GF-D8 (cell line): Measurements from ENCODE around the gene SLC22A31.

Experiments
- DNase-seq: peaks from one replicate; lab custom pipeline; 2025; lab: John Stamatoyannopoulos, UW

Gene SLC22A31

DNA sequence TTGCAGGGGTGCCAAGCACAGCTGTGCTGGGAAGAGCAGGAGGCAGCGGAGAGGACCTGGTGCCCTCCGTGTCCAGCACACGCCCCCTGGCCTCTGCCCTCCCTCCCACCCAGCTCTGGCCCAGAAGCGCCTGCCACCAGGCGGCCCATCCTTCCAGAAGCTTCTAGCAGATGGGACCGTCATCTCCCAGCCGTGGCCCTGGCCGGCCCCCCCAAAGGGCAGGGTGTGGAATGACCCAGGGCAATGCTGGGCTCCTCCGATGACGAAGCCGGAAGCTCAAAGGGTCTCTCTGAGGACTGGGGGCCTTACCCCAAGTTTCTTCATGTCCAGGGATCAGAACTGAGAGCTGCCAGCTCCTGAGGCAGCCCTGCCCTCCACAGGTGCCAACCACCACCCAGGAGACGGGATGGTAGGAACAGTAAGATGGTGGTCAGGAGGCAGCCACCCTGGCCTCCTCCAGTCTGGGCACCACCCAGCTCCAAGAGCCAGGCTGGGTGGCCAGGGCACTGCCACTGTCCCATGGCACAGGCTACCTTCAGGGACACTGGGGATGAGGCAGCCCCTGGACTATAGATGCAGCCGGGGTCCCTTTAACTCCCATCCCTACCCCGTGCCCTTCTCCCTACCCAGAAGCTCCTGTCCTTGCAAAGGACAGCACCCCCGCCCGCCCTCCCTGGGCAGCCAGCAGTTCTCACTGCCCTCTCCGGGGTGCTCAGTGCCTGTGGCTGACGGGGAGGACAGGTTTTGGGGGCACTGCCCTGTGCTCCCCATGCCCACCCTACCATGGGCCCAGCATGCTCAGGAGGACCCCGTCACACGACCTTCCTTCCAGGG is 35.3 kb downstream of the SLC22A31 start:
- DNase-seq = no peak

DNA sequence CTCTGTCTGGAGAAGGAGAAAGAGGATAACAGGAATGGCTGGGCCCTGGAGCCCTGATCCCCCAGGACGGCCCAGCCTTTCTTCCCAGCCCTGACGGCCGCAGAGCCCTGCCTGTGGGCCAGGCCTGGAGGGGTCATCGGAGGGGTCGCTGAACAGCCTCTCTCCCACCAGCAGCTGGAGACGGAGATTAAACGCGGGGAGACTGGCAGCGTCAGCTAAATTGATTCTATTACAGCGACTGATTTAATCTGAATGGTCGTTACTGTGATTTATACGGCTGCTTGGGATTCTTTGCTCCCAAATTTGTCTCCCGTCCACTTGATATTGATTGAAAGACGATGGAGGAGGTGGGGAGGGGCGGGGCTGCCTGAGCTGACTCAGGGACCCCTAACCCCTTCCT is 35.9 kb downstream of the SLC22A31 start:
- DNase-seq = no peak

DNA sequence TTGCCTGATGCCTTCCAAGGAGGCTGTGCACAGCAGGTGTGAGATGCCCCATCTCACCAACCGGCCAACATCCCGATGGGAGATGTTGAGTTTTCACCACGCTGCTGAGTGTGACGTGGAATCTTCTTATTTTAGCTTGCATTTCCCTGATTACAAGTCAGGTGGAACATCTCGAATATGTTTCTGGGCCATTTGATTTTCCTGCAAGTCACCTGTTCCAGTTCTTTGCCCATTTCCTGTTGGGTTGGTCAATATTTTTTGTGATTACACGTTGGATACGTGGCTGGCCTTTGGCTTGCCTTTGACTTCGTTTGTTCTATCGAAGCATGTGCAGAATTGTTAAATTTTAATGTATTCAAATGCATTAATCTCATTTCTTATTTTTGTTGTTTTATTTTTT is 37.0 kb downstream of the SLC22A31 start:
- no peak for DNase-seq

DNA sequence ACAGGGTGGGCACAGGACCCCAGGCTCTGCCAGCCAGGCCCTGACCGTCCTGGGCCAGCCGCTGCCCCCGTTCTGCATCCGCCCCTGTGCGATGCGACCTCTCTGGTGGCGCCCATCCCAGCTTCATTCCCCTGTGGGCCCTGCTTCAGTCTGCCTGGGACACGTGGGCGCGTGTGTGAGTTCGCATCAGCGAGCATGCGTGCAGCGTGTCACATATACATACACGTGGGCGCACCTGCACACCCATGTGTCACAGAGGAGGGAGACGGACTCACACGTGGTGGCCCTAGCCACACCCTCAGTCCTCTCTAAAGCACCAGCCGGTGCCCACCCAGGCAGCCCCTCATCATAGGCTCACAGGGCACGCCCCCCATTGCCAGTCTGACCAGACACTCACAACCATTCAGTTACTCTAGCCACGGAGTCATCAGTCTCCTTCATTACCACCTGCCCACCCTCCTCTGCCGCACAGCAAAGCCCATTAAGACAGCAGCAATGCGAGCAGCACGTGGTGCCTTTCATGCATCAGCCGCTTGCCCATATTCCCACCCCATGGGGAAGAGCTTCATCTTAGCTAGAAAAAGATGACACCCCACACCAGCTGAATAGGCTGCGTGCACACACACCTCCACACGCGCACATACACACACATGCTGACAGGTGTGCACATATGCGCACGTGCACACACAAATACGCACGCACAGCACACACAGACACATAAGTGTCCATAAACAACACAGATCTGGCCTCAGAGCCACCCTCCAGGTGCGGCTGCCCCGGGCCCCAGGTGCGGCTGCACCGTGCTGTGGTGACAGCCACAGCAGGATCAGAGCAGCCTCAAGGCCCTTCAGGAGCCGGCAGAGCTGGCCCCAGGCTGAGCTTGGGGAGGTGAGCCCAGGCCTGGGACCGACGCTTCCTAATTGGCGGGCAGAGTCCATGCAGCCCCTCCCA is 38.3 kb downstream of the SLC22A31 start:
- DNase-seq = no peak

DNA sequence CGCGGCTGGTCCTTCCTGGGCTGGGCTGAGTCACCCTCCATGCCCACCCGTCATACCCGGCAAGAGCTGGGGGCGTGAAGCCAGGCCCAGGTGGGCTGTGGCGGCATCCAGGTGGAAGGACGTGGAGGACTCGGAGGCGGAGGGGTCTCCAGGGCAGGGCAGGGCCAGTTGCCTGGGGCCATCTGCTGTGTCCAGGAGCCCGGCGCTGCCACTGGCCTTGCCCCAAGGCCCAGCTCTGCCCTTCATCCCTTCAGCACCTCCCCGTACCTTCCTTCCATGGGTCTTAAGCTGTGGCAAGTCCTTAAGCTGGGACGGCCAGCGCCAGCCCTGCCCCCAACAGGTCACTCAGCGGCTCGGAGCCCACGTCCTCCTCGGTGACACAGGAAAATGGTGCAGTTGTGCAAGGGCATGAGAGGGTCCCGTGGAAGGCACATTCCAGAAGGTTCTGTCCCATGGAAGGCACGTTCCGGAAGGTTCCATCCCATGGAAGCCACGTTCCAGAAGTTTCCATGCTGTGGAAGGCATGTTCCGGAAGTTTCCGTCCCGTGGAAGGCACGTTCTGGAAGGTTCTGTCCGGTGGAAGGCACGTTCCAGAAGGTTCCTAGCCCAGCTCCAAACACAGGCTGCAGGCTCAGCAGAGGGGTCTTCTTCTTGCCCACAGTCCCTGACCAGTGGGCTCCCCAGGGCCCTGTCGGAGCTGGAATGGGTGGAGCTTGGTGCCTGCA is 39.2 kb downstream of the SLC22A31 start:
- DNase-seq = no peak

DNA sequence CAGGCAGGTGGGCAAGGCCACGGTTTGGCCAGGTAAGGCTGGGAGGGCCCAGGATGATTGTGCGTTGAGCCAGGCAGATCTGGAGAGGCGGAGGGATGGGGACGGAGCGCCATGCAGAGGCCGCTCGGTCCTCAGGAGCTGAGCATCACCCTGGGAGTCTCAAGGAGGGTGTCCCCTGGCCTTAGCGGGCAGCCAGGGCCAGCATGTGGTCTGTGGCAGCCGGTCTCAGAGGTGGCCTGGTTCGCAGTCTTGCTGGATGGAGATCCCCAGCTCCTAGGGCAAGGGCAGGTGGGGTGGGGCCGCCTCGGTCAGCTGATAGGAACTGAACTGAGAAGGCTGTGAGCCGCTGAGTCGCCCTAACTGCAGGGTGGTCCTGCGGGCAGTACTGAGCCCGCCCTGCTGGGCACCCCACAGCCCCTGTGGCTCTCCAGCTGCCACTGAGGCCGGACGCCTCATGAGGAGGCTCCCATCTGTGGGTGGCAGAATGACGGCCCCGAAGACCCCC is 40.4 kb downstream of the SLC22A31 start:
- no peak for DNase-seq

DNA sequence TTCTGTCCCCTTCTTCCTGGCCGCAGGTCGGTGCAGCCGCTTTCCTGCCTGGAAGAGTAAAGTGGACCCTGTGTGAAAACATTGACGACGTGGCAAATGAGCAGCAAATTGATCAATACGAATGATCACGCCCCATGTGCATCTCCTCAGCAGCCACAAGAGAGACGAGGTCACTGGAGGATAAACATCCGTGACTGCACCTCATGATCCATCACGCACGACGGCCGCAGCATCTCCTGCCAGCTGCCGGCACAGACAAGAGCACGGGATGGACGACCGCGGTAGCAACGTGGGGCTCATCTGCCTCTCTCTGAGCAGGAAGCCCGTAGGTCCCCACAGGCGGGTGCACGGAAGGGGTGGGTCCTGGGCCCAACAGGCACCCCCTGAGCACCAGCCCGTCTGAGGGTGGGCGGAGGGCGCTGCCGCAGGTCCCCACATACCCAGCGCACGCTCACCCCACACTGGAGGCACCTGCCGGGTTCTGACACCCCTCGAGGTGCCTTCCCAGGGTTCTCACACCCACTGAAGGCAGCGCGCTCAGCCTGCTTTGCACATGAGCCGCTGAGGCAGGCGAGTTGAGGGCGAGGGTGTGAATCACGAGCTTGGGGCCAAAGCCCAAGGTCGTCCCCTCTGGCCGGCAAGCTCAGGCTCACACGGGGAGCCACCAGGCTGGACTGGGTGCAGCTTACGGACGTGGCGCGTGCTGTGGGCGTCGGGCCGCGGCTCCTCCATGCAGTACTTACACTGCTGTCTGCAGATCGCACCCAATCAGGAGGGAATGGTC is 41.1 kb downstream of the SLC22A31 start:
- no peak for DNase-seq

DNA sequence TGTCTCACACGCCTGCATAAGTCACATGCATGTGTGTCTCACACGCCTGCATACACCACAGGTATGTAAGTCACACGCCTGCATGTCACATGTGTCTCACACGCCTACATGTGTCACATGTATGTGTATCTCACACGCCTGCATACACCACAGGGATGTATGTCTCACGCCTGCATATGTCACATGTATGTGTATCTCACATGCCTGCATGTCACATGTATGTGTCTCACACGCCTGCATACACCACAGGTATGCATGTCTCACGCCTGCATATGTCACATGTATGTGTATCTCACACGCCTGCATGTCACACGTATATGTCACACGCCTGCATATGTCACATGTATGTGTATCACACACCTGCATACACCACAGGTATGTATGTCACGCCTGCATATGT is 42.6 kb downstream of the SLC22A31 start:
- DNase-seq = no peak

DNA sequence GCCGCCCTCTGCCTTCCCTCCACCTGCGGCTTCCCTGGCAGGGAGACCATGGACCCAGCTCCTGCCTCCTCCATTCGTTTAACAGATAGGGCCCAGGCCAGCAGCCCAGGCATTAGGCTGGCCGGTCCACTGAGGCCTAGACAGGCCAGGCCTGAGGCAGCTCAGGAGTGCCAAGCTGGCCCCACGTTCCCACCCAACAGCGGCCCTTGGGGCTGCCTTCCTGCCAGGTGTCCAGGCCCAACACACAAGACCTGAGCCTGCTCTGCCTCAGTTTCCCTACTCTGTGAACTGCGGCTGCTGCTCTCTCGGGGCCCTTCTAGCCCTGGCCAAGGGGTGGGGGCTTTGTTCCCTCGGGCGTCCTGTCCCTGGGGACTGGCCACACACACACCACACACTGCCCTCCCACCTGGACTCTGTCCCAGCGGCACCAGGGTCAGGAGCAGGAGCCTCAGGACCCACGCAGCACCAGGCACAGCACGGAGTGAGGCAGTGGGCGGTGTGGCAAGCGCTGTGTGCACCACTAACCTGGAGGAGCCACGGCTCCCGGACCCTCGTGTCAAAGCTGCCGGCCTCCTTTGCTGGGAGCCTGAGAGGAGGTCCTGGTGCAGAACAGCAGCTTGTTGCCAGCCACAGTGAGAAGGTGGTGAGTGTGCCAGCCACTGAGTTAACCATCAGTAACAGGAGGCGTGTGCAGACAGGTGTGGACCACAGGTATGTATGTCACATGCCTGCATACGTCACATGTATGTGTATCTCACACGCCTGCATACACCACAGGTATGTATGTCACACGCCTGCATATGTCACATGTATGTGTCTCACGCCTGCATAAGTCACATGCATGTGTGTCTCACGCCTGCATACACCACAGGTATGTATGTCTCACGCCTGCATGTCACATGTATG is 43.3 kb downstream of the SLC22A31 start:
- DNase-seq = no peak

DNA sequence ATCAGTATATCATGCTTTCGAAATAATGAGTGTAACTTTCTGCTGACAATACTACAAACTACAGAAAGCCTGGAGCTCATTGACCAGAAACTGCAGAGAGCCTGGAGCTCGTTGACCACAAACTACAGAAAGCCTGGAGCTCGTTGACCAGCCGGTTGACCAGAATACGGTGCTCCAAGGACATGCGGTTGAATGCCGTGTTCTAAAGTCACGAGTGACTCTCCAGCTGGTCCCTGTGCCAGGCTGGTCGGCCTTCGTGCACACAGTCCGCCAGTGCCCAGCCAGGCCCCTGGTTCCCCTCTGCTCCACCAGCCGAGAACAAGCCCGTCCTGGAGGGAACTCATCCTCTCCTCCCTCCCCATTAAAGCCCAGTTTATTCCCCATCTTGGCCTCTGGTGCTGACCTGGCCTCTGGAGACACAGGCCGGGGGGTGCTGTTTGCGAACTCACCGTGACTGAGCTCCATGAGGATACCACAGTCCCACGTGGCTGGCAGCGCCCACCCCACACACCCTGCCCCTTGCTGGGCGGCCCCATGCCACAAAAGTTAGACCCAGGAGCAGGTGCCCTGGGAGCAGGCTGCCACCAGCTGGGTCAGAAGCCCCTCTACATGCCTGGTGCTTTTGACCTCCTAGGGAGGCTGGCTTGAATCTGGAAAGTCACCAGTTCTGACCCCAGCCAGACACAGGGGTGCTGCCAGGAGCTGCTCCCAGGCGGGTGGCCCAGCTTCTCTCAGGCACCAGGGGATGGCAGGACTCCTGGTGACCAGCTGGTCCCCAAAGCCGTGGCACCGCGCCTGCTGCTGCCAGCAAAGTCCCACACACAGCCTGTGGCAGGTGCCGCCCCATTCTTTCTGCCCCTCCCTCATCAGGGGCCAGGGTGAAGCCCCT is 44.2 kb downstream of the SLC22A31 start:
- no peak for DNase-seq

DNA sequence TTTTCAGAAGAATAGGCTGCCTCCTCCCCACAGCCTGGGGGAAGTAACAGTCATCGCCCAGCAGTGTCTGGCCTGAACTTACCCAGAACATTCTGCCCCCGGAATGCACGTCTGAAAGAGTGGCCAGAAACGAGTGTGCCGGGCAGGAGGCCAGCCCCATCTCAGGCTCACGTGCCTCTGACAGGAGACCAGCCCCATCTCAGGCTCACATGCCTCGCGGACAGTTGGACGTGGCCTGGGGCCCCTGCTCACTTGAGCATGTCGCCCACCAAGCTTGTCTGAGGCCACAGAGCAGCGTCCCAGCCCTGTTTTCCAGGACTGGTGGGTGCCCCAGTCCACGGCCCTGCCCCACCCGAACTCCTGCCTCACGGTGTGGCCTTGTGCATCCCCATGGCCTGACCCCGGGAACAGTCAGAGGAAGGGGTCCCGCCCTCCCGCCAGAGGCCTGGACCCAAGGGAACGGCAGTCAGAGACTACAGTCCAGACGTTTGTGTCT is 45.1 kb downstream of the SLC22A31 start:
- no peak for DNase-seq

DNA sequence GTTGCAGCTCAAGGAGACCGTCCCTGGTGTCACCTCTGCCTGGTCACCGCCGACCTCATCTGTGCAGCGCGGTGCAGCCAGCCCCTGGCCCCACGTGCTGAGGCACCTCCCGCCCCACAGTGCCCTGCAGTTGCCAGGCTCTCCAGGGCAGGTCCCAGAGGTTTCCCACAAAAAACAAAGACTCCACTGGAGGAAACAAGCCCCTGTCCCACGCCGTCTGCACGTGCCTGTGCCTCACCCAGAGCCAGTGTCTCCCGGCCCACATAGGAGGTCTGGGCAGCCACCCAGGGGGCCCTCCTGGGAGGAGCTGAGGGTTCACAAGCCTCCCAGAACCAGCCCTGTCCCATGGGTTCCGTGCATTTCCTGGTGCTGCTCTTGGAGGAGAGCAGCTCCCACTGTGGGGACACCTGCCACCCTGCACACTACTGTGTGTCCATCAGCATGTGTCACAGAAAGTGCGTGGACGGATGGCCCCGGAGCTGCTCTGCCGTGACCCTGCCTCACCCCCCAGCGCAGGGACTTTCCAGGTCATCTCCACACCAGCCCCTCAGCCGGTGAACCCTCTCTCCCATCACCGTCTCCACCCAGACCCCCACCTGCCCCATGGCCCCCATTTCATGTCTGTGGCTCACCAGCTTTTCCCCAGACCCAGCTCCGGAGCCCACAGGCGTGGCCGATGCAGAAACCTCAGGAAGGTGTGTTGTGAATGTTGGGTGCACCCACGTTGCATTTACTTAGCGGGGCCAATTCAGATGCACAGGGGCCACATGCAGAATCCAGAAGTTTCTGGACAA is 45.8 kb downstream of the SLC22A31 start:
- DNase-seq = no peak

DNA sequence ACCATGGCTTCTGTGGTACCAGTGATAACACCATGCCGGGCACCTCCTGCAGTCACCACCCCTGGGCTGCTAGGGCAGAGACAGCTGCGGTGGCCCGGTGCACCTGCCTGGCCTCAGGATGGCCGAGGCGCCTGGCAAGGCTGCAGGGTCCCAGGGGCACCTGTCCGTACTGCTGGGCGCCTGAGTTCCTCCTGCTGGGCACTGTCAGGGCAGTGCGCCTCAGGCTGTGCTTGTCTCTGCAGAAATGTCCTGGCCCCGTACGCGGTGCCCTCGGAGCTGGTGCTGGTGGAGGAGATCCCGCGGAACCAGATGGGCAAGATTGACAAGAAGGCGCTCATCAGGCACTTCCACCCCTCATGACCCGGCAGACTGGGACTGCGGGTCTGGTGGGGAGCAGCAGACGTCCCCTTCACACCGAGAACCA is 46.5 kb downstream of the SLC22A31 start:
- DNase-seq = no peak

DNA sequence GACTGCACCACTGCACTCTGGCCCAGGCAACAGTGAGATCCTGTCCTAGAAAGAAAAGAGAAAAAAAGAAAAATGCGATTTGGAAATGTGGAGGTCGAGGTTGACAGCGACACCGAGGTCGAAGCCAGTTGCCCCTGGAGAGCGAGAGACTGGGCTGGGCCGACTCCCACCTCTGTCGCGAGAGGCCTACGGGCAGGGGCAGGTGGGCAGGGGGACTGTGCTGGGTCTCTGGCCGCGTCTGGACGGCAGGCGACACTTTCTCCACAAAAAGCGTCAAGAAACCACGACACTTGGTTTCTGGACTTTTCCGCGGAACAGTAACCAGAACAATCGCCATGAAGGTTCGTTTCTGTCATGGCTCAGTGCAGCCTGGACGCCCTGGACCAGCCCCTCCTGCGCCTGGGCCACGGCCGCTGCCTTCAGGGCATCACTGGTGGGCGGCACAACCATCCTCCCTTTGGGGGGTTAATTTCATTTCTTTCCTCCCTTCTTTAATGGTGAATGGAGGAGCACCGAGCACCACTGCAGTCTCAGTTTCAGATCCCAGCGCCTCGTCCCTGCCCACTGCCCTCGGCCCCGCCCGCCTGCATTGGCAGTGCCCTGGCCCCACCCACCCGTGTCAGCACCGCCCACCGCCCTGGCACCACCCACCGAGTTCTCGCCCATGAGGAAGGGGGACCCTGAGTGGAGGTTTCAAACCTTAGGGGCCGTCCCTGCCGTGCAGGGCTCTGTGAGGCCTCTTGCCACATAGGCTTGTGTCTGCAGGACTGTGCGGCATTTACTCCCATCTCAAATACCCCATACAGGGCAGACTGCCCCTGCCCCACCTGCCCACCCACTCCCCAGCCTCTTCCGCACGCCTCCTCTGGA is 47.3 kb downstream of the SLC22A31 start:
- no peak for DNase-seq

DNA sequence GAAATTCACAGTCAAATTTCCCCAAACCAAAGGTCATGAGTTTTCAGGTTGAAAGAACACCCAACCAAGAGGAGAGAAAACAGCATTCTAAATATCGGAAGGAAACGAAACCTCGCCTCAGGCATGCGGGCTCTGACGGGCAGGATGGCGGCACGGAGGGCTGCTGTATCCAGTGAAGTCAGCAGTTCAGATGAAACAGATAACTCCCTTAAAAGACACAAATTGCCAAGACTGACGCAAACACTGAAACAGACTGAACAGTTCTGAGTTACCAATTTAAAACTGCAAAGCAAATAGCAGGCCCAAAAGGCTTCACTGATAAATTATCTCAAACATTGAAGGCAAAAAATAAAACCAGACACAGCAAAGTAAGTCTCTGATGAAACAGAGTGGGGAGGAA is 49.4 kb downstream of the SLC22A31 start:
- no peak for DNase-seq

DNA sequence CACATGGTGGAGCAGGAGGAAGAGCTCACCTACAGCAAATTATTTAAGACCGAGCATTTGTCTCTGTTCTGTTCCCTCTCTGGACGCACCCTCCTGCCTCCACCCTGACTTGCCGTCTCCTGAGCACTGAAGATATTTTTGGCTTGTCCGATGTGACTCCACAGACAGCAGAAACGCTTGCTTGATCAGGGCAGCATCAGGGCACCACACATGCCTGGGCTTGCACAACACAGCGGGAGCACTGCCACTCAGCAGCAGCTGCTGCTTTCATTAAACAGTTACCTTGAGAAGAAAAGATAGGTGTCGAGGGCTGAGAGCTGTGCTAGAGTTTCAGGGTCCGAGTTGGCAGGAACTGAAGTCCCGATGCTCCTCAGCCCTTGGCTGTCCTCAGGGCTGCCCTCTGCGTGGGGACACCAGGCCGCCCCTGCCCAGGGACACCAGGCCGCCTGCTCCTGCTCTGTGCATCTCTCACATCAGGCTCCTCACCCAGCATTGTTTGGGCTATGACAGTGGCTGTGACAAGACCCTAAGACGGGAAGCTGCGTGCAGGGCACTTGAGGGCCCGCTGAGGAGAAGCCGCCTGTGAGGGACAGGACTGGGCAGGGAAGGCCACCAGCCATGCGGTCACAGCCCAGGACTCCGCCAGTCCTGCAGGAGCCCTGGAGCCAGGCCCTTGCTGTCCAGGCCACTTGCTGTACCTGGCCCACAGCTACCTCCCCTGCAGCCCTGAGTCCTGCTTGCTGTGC is 50.1 kb downstream of the SLC22A31 start:
- no peak for DNase-seq

DNA sequence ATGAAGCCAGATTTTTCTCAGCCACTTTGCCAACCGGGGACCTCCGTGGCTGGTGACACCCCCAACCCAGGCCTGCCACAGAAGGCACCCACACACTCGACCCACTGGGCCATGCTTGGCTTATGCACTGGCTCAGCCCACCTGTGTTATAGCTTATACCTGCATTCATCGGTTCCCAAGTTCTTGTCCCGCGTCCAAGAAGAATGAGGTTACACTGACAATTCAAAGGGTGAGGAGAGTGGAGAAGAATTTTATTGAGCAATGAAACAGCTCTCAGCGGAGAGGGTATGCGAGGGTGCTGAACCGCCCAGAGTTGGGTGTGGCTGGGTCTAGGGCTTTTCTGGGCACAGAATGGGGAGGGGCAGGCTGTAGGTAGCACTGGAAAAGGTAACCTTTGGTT is 51.0 kb downstream of the SLC22A31 start:
- no peak for DNase-seq
